Sciatic nerve (tissue), 2 donors: ENCODE results near the gene CT47A1. TPM values are rescaled to one million over a fixed set of nuclear protein-coding genes. Genes with fewer than 3 reads are reported as not detected.
"Not testable (repeated sequence)": the region's sequence is repeated elsewhere in the genome, so short reads cannot be mapped to it uniquely, and the experiment has no call there.

Experiments used
- ATAC-seq: fragments of 200-7000 bp; cut with Tn5 transposase; one replicate; pipeline ENCODE4 v1.9.1; 2020; ENCODE audit warnings: mild to moderate bottlenecking, moderate library complexity
- DNase-seq: peaks from one replicate; pipeline ENCODE4 v3.0.0-alpha.2; 2020; ENCODE audit warnings: low spot score
- intact Hi-C: fragments of 100-400 bp; cut with DNase I; formaldehyde crosslinking; loops from one replicate; pipeline ENCODE4 v1.14.2; 2022
- total RNA-seq: library from RNA; stranded (reverse); fragmentation: NEBNext Ultra II Directional; extraction: Animal tissue kit (Norgen Biotek cat#: 25700); gene quantifications from one replicate; pipeline ENCODE4 v1.2.1, GENCODE V29; 2021
- donor health status: DM: no; HTN: no; CAD: no.
- donor health status: DM: no; HTN: no; CAD: no.

The CT47A1 gene
- total RNA-seq = not detected

DNA sequence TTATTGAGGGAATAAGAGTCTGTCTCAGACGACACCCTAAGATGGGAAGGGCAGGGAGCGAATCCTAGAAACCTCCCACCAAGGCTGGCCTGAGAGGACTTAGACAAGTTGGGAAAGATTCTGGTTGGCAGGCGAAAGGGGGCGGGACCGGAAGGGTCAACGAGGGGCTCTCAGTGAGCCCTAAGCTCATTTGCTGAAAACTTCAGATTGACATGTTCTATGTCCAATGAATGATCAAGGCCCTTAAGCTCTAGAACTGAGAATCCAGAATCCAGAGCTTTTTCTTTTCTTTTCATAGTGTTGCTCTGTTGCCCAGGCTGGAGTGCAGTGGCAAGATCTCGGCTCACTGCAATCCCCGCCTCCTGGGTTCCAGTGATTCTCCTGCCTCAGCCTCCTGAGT, at the start of gene CT47A1:
CT47A1 (minus strand) TSS at position 101 of the 400 bp plus-strand sequence. CDS start 231 bp downstream, outside the sequence.
- ATAC-seq, intact Hi-C loops, DNase-seq: not testable (repeated sequence)

DNA sequence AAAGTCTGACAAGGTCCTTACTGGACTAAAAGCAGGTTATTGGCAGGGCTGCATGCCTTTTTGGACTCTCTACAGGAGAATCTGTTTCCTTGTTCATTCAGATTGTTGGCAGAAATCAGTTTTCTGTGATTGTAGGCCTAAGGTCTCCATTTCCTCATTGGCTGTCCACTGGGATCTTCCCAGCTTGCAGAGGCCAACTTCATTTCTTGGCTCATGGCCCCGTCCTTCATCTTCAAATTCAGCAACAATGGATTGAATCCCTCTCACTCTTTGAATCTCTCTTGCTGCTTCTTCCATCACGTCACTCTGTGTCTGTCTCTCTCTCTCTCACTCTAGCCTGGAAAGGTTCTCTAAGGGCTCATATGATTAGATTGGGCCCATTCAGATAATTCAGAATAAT, 47.0 kb upstream of the CT47A1 start:
- intact Hi-C loops = no loop called here
- no peak for DNase-seq
- no peak for ATAC-seq

DNA sequence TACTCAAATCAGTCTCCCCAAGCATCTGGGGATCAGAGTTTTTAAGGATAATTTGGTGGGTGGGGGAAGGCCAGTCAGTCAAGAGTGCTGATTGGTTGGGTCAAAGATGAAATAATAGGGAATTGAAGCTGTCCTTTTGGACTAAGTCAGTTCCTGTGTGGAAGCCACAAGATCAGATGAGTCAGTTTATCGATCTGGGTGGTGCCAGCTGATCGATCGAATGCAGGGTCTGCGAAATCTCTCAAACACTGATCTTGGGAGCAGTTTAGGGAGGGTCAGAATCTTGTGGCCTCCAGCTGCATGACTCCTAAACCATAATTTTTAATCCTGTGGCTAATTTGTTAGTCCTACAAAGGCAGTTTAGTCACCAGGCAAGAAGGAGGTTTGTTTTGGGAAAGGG, 44.5 kb upstream of the CT47A1 start:
- no peak for DNase-seq
- no peak for ATAC-seq
- intact Hi-C loops = no loop called here

DNA sequence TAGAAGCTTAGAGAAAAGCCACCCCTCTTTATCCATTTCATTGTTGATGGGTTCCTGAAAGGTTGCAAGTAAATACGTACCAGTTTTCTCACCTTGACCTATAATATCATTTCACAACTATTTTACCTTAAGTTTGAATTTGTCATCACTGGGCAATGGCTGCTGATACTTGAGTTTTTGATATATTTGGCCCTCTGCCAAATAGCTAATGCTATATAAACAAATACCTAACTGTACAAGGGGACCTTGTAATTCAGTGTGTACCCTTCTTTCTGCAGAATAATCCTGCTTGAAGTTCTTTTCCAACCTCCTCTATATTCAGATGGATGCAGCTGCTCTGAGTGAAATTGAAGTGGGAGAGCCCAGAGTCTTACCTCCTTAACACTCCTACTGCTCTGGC, 42.9 kb upstream of the CT47A1 start:
- intact Hi-C loops = no loop called here
- ATAC-seq (no peak), DNase-seq (no peak)

DNA sequence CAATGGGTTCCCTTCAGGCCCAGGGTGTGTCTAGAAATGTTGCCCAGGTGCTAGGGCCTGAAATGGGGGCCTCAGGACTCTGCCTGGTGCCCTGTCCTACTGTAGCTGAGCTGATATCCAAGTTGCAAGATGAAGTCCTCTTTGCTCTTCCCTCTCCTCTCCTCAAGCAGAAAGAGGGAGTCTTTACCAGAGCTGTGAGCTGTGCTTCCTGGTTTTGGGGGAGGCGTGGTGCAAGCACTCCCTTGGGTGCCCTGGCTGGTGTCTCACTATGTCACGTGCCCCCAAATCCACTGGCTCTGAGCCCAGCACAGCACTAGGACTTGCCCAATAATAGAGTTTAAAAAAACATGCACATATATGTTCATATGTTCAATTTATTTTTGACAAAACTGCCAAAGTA, 29.3 kb upstream of the CT47A1 start:
- intact Hi-C loops = no loop called here
- DNase-seq (no peak), ATAC-seq (no peak)

DNA sequence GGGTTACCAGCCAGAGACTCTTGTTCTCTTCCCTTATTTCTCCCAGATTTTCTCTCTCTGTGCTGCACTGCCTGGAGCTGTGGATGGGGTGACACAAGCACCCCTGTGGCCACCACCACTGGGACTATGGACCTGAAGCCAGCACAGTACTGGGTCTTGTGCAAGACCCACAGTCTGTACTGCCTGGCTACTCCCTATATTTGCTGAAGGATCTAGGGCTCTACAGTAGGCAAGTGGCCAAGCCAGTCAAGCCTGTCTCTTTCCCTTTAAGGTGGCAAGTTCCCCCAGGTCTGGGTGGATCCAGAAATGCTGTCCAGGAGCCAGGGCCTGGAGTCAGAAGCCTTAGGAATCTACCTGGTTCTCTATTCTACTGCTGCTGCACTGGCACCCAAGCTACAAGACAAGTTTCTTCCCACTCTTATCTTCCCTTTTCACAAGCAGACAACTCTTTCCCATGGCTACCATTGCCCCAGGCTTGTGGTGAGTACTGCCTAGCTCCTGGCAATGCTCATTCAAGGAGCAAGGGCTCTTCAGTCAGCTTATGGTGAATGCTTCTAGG, 28.4 kb upstream of the CT47A1 start:
- ATAC-seq = no peak
- no peak for DNase-seq
- intact Hi-C loops = no loop called here

DNA sequence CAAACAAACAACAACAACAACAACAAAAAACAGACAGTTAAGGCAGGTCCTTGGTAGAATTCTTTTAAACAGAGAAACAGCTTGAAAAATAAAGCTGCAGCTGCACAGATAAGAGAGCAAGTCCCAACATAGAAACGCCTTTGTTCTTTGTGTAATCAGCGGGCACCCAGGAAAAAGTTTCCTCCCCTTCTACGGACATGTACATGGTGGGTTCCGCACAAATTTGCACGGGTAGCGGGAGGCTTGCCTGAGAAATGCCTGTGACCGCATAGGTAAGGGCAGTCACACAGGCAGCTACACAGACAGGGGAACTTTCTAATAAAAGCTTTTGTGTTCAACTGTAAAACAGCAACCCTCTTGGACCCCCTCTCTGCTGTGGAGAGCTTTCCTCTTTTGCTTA, 25.7 kb upstream of the CT47A1 start:
- intact Hi-C loops = no loop called here
- no peak for DNase-seq
- ATAC-seq = peak; percentile 13

DNA sequence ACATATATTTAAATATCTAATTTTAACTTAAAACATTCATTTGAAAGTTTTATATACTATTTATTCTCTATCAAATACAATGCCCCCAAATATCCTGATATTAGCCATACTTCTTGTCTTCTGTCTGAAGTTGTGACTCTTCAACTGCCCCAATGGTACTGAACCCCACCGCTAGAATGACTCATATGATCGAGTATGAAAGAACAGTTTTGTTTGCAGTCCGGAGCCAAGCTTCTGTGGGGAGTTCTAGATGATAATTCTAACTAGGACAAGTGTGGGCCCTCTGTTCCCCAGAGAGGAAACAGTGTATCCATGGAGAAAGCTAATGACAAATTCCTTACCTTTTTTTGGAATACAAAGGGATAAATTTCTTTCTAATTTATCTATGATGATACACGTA, 24.7 kb upstream of the CT47A1 start:
- ATAC-seq (peak; percentile 79), DNase-seq (no peak)
- intact Hi-C loops = no loop called here

DNA sequence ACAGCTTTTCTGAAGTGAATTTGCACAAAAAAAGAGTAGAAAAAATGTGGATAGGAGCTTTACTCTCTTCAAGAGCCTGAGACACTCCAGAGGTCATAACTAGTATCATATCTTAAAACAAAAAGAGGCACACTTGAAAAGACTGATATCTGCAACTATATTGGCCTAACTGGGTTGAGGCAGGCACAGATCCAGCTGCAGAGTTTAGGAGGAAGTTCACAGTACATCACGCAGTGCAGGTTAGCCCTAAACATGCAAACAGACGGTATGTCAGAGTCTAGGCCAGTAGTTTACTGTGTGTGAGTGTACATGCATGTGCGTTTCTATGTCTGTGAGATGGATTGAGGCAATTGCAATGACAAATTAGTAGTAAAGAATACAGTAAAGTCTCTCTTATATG, 24.2 kb upstream of the CT47A1 start:
- ATAC-seq (no peak), DNase-seq (no peak)
- intact Hi-C loops = no loop called here

DNA sequence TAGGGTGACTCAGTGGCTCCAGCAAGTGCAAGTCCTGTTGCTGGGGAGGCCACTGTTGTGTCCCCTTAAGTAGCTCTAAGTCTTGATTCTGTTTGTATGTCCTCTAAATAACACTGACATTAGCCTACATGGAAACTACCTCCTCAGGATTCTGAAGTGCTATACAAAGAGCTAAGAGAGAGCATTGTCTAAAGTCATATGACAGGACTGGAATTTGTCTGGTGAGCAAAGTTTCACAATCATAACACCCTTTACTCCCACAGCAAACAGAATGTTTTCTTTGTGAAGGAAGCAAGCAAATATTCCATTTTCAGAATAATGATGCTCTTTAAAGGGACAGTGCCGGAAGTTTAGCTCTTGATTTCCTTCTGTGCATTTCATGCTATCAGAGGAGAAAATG, 23.4 kb upstream of the CT47A1 start:
- DNase-seq = no peak
- intact Hi-C loops = no loop called here
- peak; percentile 80 for ATAC-seq

DNA sequence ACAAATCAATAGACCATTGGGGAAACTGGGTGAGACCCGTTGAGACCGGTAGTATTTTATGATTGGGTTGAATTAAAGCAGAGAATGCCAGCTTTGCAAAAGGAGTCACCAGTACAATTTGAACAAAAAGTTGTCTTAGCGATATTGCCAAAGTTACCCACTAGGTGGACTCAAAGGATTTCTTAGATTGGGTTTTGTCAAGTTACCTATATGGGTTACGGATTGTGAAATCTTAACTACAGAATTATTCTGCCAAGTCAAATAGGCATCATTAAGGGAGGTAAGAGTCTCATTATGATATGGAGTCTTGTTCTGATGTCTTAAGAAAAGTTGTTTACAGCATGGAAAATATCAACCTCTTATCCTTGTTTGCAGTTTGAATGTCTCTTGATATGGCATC, 15.0 kb upstream of the CT47A1 start:
- DNase-seq (no peak), ATAC-seq (no peak)
- intact Hi-C loops = no loop called here

DNA sequence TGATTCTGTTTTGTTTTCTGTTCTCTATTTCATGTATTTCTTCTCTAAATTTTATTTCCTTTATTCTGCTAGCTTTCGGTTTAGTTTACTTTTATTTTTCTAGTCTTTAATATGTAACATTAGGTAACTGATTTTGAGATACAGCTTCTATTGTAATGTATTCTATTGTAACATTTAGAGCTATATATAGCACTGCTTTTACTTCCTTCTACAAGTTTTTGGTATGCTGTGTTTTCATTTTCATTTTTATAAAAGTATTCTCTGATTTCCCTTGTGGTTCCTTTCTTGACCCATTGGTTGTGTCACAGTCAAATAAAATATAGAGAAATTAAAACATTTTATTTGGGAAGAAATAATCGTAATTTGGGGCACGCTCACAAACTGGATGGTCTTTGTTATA, 13.9 kb upstream of the CT47A1 start:
- DNase-seq (no peak), ATAC-seq (no peak)
- intact Hi-C loops = no loop called here

DNA sequence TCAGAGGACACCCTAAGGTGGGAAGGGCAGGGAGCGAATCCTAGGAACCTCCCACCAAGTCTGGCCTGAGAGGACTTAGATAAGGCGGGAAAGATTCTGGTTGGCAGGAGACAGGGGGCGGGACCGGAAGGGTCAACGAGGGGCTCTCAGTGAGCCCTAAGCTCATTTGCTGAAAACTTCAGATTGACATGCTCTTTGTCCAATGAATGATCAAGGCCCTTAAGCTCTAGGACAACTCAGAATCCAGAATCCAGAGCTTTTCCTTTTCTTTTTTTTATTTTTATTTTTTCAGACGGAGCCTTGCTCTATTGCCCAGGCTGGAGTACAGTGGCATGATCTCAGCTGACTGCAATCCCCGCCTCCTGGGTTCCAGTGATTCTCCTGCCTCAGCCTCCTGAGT, 29.1 kb downstream of the CT47A1 start, which contains the start of gene CT47A7:
CT47A7 (minus strand) TSS at position 101 of the 400 bp plus-strand sequence. CDS start 255 bp downstream, outside the sequence.
- intact Hi-C loops, DNase-seq, ATAC-seq: not testable (repeated sequence)

Other genes starting within 250 kb of the CT47A1 start
- gene CT47B1, start 109.9 kb downstream of the CT47A1 start, total RNA-seq = not detected
- not detected for gene CT47A11, start 48.6 kb downstream of the CT47A1 start, total RNA-seq
- not detected for gene CT47A10, start 43.7 kb downstream of the CT47A1 start, total RNA-seq
- gene CT47A9, start 38.9 kb downstream of the CT47A1 start, total RNA-seq = not detected
- not detected for gene CT47A8, start 34.0 kb downstream of the CT47A1 start, total RNA-seq
- not detected for gene CT47A7, start 29.2 kb downstream of the CT47A1 start, total RNA-seq
- not detected for gene CT47A6, start 24.3 kb downstream of the CT47A1 start, total RNA-seq
- not detected for gene CT47A5, start 19.4 kb downstream of the CT47A1 start, total RNA-seq
- not detected for gene CT47A4, start 14.6 kb downstream of the CT47A1 start, total RNA-seq
- gene CT47A3, start 9.7 kb downstream of the CT47A1 start, total RNA-seq = not detected
- not detected for gene CT47A2, start 4.8 kb downstream of the CT47A1 start, total RNA-seq
- gene GLUD2, start 61.9 kb upstream of the CT47A1 start, total RNA-seq = 7.2 TPM